Left lung (tissue), 10 donors: ENCODE results near the gene STMN1. TPM values are rescaled to one million over a fixed set of nuclear protein-coding genes. Genes with fewer than 3 reads are reported as not detected.

ENCODE experiments used
- ATAC-seq: fragments of 200-7000 bp; cut with Tn5 transposase; one replicate; pipeline ENCODE4 v1.9.1; 2020; ENCODE audit warnings: moderate library complexity
- DNase-seq, 4 donors: peaks; one replicate each; pipeline ENCODE4 v3.0.0-alpha.2; 2013 to 2020
- H3K27ac ChIP-seq, 2 donors: fragments of 200-600 bp; sonication (generic) in 1 of 2; one replicate each; pipeline versions ENCODE4 v1.5.0 to v1.8.0; 2020 to 2021
- H3K27me3 ChIP-seq, 2 donors: fragments of 200-600 bp; sonication (generic) in 1 of 2; one replicate each; pipeline versions ENCODE4 v1.5.0 to v1.8.0; 2020 to 2021
- H3K36me3 ChIP-seq, 2 donors: fragments of 200-600 bp; sonication (generic) in 1 of 2; one replicate each; pipeline versions ENCODE4 v1.5.0 to v1.8.0; 2020 to 2021
- H3K4me1 ChIP-seq, 2 donors: fragments of 200-600 bp; one replicate each; pipeline ENCODE4 v1.8.0; 2021
- H3K4me3 ChIP-seq, 2 donors: fragments of 200-600 bp; sonication (generic) in 1 of 2; one replicate each; pipeline versions ENCODE4 v1.5.0 to v1.8.0; 2020 to 2021; ENCODE audit warnings: mild to moderate bottlenecking in 1 of 2
- H3K9me3 ChIP-seq, 2 donors: fragments of 200-600 bp; sonication (generic) in 1 of 2; one replicate each; pipeline versions ENCODE4 v1.5.0 to v1.8.0; 2020 to 2021
- intact Hi-C, 2 donors: fragments of 100-400 bp; cut with DNase I; formaldehyde crosslinking; loops; one replicate each; pipeline versions ENCODE4 v1.11.2 to v1.14.2; 2022
- polyA plus RNA-seq, 6 donors: library from polyadenylated mRNA; unstranded; fragments of 120-200 nt; gene quantifications; one replicate each; pipeline ENCODE4 v1.2.1, GENCODE V29; 2013; ENCODE audit not compliant: insufficient read length in 6 of 6
- total RNA-seq, 2 donors: library from RNA; stranded (reverse); fragmentation: NEBNext Ultra II Directional; extraction: Animal tissue kit (Norgen Biotek cat#: 25700); gene quantifications; one replicate each; pipeline ENCODE4 v1.2.1, GENCODE V29; 2021
- TF ChIP-seq, protein P1 (sequence below), 2 donors: fragments of 200-600 bp; sonication (generic) in 1 of 2; IDR thresholded peaks; one replicate each; pipeline versions ENCODE4 v1.5.0 to v1.8.0; 2021; ENCODE audit warnings: antibody characterized with exemption in 2 of 2
- donor health status: DM: no; HTN: yes; CAD: no.
- donor health status: DM: no; HTN: no; CAD: no.

Gene STMN1
- total and polyA plus RNA-seq, 8 donors = 50.7 to 1,392 (median 917) TPM

DNA sequence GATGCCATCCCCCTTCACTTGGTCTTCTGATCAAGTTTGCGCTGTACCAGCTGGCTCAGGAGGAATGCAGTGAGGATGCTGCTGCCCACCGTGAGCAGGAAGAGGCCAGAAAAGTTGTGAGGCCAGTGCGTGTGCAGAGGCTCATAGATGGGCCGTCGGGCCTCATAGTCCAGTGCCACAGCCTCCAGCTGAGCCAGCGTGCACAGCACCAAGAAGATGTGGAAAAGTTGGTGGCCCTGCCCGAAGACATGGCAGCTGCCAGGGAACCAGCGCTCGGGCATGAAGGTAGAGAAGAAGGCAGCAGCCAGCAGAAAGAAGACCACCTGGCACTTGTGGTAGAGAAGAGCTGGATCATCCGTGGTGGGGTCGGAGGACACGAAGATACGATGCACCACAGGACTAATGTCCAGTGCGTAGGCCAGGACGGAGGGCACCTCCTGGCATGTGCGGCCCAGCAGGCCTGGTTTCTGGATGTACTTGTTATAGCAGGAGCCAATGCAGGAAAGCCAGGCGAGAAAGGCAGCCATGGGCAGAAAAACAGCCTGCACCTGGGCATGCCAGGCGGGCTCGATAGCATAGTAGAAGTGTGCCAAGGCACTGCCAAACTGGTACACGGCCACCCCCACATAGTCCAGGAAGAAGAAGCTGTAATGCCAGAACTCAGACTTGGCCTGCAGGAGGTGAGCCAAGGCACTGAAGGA lies 43.3 kb downstream of the STMN1 start:
- H3K27me3 ChIP-seq = no peaks in the 10 kb centered on the region
- H3K4me3 ChIP-seq = no peak overlapping the region
- TF ChIP-seq, protein P1, sequence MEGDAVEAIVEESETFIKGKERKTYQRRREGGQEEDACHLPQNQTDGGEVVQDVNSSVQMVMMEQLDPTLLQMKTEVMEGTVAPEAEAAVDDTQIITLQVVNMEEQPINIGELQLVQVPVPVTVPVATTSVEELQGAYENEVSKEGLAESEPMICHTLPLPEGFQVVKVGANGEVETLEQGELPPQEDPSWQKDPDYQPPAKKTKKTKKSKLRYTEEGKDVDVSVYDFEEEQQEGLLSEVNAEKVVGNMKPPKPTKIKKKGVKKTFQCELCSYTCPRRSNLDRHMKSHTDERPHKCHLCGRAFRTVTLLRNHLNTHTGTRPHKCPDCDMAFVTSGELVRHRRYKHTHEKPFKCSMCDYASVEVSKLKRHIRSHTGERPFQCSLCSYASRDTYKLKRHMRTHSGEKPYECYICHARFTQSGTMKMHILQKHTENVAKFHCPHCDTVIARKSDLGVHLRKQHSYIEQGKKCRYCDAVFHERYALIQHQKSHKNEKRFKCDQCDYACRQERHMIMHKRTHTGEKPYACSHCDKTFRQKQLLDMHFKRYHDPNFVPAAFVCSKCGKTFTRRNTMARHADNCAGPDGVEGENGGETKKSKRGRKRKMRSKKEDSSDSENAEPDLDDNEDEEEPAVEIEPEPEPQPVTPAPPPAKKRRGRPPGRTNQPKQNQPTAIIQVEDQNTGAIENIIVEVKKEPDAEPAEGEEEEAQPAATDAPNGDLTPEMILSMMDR (IDR thresholded peaks at IDR 0.05) = no peak
- H3K9me3 ChIP-seq = no peaks in the 10 kb centered on the region
- peaks cover 0 to 10% of the 10 kb centered on the region in 2 donors for H3K36me3 ChIP-seq
- intact Hi-C loops = no loop called here
- no peak for DNase-seq
- H3K27ac ChIP-seq = no peak overlapping the region
- no peak for ATAC-seq
- H3K4me1 ChIP-seq = peaks cover 6 to 32% of the 10 kb centered on the region in 2 donors

DNA sequence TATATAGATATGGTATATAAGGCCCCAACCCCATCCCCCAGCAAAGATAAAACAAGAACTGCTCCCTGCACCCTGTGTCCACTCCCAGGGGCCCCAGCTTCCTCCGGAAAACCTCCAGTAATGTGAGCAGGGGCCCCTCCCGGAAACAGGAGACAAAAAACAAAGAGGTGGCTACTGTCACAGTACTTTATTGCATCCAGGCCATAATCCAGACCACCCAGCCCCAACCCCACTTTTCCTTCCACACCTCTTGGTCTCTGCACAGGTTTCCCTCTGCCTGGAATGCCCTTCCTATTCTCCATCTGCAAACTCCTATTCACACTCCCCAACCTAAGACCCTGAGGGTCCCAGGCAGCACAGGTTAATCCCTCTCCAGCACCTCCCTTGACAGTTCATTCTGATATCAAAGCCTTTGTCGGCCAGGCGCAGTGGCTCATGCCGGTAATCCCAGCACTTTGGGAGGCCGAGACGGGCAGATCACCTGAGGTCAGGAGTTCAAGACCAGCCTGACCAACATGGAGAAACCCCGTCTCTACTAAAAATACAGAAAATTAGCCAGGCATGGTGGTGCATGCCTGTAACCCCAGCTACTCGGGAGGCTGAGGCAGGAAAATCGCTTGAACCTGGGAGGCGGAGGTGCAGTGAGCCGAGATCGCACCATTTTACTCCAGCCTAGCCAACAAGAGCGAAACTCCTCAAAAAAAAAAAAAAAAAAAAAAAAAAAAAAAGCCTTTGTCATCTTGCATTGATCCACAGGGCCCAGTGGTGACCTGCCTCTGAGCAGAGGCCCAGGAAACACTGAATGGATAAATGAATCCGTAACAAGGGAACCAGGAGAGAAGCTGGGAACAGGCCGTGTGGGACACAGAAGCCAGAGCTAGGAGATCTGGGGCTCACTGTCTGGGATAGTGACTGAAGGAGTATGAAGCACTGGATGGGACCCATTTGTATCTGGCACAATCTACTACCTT lies 44.6 kb downstream of the STMN1 start:
- DNase-seq (peak in 1 of 4 donors; percentile 47), ATAC-seq (no peak)
- Histone ChIP-seq H3K4me3 (no peak overlapping the region), H3K27me3 (no peaks in the 10 kb centered on the region), H3K9me3 (no peaks in the 10 kb centered on the region), H3K27ac (peak overlapping the region in 1 of 2 donors; percentile 41), H3K36me3 (peaks cover 0 to 10% of the 10 kb centered on the region in 2 donors), H3K4me1 (peaks cover 6 to 32% of the 10 kb centered on the region in 2 donors)
- TF ChIP-seq, protein P1 (IDR thresholded peaks at IDR 0.05) = no peak
- intact Hi-C loops = no loop called here

DNA sequence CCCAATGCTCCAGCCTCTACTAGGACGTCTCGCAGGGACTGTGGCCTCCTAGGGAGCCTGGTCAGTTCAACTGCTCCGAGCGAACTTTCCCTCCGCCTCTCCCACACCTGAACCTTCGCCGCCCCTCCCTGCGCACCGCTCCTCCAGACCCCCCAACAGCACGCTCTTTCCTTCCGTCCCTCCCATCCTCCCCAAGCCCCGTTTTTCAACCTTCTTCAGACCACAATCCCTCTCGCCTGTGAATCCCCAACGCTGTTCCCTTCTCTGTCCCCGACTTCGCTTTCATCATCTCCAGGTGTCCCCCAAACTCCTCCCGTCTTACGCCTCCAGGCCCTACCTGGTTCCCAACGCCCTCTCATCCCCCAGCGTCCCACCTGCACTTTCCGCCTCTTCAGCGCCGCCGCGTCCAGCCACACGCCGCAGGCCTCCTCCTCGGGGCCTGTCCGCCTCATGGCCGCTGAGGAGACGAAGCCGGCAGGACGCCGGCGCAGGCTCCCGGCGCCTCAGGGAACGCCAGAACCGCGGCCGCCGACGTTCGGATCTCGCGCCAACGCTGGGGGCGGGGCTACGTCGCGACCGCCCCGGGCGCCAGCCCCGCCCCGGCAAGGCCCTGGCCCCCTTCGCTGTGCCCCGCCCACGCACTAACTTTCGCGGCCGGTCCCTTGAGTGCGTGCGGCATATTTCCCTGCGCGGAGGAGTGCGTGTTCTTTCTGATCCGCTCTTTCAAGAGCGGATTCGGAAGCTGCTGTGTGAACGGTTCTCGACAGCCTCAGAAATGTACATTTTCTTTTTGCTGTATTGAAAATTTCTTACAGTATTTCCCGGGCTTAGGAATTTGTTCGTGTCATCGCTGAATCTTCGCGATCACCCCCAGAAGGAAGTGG lies 47.1 kb downstream of the STMN1 start, which contains the start of gene AUNIP:
TSS of gene AUNIP (minus strand) at position 552 of the 884 bp plus-strand sequence. CDS start at position 452, 100 bp downstream.
- DNase-seq = peak; percentile 84 to 98 (median 91)
- H3K9me3 ChIP-seq = no peaks in the 10 kb centered on the region
- peaks cover 0 to 10% of the 10 kb centered on the region in 2 donors for H3K36me3 ChIP-seq
- H3K27ac ChIP-seq = peak within 1 kb of the TSS; percentile 89 to 92
- H3K4me3 ChIP-seq = peak within 1 kb of the TSS; percentile 42 to 58
- peak; percentile 99 for ATAC-seq
- intact Hi-C loops = no loop called here
- TF ChIP-seq, protein P1 (IDR thresholded peaks at IDR 0.05) = no peak
- H3K27me3 ChIP-seq = no peaks in the 10 kb centered on the region
- peaks cover 6 to 32% of the 10 kb centered on the region in 2 donors for H3K4me1 ChIP-seq

DNA sequence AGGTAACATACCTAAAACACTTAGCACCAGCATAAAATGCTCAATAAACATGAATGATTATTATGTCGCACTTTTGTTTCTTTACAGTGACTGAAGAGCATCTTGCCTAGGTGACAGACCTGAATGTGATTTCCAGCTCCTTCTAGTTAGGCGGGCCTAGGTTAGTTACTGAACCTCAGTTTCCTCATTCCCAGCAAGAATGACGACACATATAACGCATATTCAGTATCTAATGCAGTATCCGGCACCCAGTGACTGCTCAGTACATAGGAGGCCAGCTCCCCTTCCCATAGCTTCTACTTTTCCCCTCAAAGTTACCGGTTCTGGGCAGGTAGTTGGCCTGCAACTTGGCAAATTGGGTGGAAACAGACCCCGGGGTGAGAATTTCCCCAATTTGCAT lies 47.7 kb downstream of the STMN1 start:
- no peak overlapping the region for H3K27ac ChIP-seq
- H3K9me3 ChIP-seq = no peaks in the 10 kb centered on the region
- TF ChIP-seq, protein P1 (IDR thresholded peaks at IDR 0.05) = no peak
- DNase-seq = no peak
- no peak for ATAC-seq
- peak overlapping the region; percentile 42 to 58 for H3K4me3 ChIP-seq
- H3K36me3 ChIP-seq = peaks cover 0 to 10% of the 10 kb centered on the region in 2 donors
- peaks cover 6 to 32% of the 10 kb centered on the region in 2 donors for H3K4me1 ChIP-seq
- intact Hi-C loops = no loop called here
- no peaks in the 10 kb centered on the region for H3K27me3 ChIP-seq
